H4 (cell line): ENCODE results near the gene RPS6KB2. TPM values are rescaled to one million over a fixed set of nuclear protein-coding genes. Genes with fewer than 3 reads are reported as not detected.
"Not testable (repeated sequence)": the region's sequence is repeated elsewhere in the genome, so short reads cannot be mapped to it uniquely, and the experiment has no call there.

ENCODE experiments used
- DNase-seq: peaks from one replicate; pipeline ENCODE4 v3.0.0-alpha.2; 2015; ENCODE audit warnings: low spot score
- total RNA-seq: library from RNA; depleted of rRNA; stranded (reverse); fragments of >200 nt; shearing (Covaris generic); gene quantifications from 2 replicates; pipeline ENCODE4 v1.2.3, GENCODE V29; 2014; rRNA removed

The RPS6KB2 gene
- total RNA-seq, 1 experiment from 2014 or later = 38.1 TPM

- no peak for DNase-seq
Observed at GRCh38 chr11:67466367-67466766, 38.1 kb downstream of the RPS6KB2 start.

- DNase-seq = no peak
Observed at GRCh38 chr11:67466962-67467771, 38.9 kb downstream of the RPS6KB2 start.

GRCh38 chr11:67468056-67468455 is 39.8 kb downstream of the RPS6KB2 start:
- DNase-seq = no peak

GRCh38 chr11:67468456-67468758 is 40.1 kb downstream of the RPS6KB2 start:
- no peak for DNase-seq

- peak; percentile 85 for DNase-seq
Observed at GRCh38 chr11:67468759-67469507, 40.6 kb downstream of the RPS6KB2 start, which contains the start of gene TMEM134. TSS of gene TMEM134 (minus strand) at chr11:67469251. CDS start at chr11:67469192, 59 bp downstream.

- DNase-seq = no peak
Observed at GRCh38 chr11:67469508-67469811, 41.2 kb downstream of the RPS6KB2 start.

- DNase-seq = no peak
Observed at GRCh38 chr11:67470337-67471002, 42.2 kb downstream of the RPS6KB2 start.

GRCh38 chr11:67472882-67473281 is 44.6 kb downstream of the RPS6KB2 start:
- no peak for DNase-seq

GRCh38 chr11:67476692-67477091 is 48.4 kb downstream of the RPS6KB2 start:
- DNase-seq = not testable (repeated sequence)

- not testable (repeated sequence) for DNase-seq
Observed at GRCh38 chr11:67477344-67478050, 49.2 kb downstream of the RPS6KB2 start.

- DNase-seq = no peak
Observed at GRCh38 chr11:67482275-67482826, 54.1 kb downstream of the RPS6KB2 start.

GRCh38 chr11:67482827-67483798 is 54.8 kb downstream of the RPS6KB2 start, which contains the start of gene AIP:
TSS of gene AIP (plus strand) at chr11:67483026. CDS start at chr11:67483159, 133 bp downstream.
- DNase-seq = peak; percentile 98

GRCh38 chr11:67483831-67484665 is 55.8 kb downstream of the RPS6KB2 start:
- DNase-seq = no peak

GRCh38 chr11:67484847-67485311 is 56.6 kb downstream of the RPS6KB2 start:
- no peak for DNase-seq

Other genes with a start within 250 kb of the RPS6KB2 start
- gene GRK2, start 162.0 kb upstream of the RPS6KB2 start, total RNA-seq = 15.2 and 16.3 TPM in 2 replicates
- gene ANKRD13D, start 139.2 kb upstream of the RPS6KB2 start, total RNA-seq = 5.6 and 6.1 TPM in 2 replicates
- gene SSH3, start 125.0 kb upstream of the RPS6KB2 start, total RNA-seq = 6.5 and 8.5 TPM in 2 replicates
- 71.6 and 77.4 TPM in 2 replicates for gene POLD4, start 74.9 kb upstream of the RPS6KB2 start, total RNA-seq
- 7.0 and 8.3 TPM in 2 replicates for gene CLCF1, start 54.9 kb upstream of the RPS6KB2 start, total RNA-seq
- gene RAD9A, start 36.5 kb upstream of the RPS6KB2 start, total RNA-seq = 7.3 and 8.3 TPM in 2 replicates
- 212 and 231 TPM in 2 replicates for gene PPP1CA, start 26.6 kb upstream of the RPS6KB2 start, total RNA-seq
- not detected in 2 replicates for gene TBC1D10C, start 24.4 kb upstream of the RPS6KB2 start, total RNA-seq
- gene CARNS1, start 12.8 kb upstream of the RPS6KB2 start, total RNA-seq = not detected in 2 replicates
- gene PTPRCAP, start 9.2 kb downstream of the RPS6KB2 start, total RNA-seq = 0.41 and 4.0 TPM in 2 replicates
- 96.0 and 111 TPM in 2 replicates for gene CORO1B, start 15.0 kb downstream of the RPS6KB2 start, total RNA-seq
- not detected in 2 replicates for gene GPR152, start 24.2 kb downstream of the RPS6KB2 start, total RNA-seq
- 0.39 TPM in 1 of 2 replicates, not detected in the other for gene CABP4, start 26.9 kb downstream of the RPS6KB2 start, total RNA-seq
- 17.3 and 38.6 TPM in 2 replicates for gene TMEM134, start 40.8 kb downstream of the RPS6KB2 start, total RNA-seq
- gene AIP, start 54.5 kb downstream of the RPS6KB2 start, total RNA-seq = 69.9 and 83.0 TPM in 2 replicates
- 13.7 and 16.6 TPM in 2 replicates for gene PITPNM1, start 76.9 kb downstream of the RPS6KB2 start, total RNA-seq
- 28.3 and 32.3 TPM in 2 replicates for gene CDK2AP2, start 79.7 kb downstream of the RPS6KB2 start, total RNA-seq
- gene CABP2, start 95.0 kb downstream of the RPS6KB2 start, total RNA-seq = not detected in 2 replicates
- 2,091 and 2,096 TPM in 2 replicates for gene GSTP1, start 155.3 kb downstream of the RPS6KB2 start, total RNA-seq
- gene NDUFV1, start 178.4 kb downstream of the RPS6KB2 start, total RNA-seq = 128 and 143 TPM in 2 replicates
- 12.4 and 15.7 TPM in 2 replicates for gene NUDT8, start 201.4 kb downstream of the RPS6KB2 start, total RNA-seq
- not detected in 2 replicates for gene TBX10, start 211.3 kb downstream of the RPS6KB2 start, total RNA-seq
- gene ACY3, start 222.2 kb downstream of the RPS6KB2 start, total RNA-seq = 0.31 and 0.47 TPM in 2 replicates
- gene ALDH3B2, start 246.1 kb downstream of the RPS6KB2 start, total RNA-seq = not detected in 2 replicates